ENCODE measurements around the gene IGFL4. TPM values are rescaled to one million over a fixed set of nuclear protein-coding genes. Genes with fewer than 3 reads are reported as not detected.

Gene IGFL4
- total RNA-seq, 1 experiment from 2014 or later = not detected

GRCh38 chr19:46076031-46076880, 35.5 kb upstream of the IGFL4 start:
- DNase-seq (ENCODE audit: low read depth in 1 of 2, low spot score in 2 of 2) = no peak
- H3K27ac ChIP-seq = no peak overlapping the region
- H3K4me3 ChIP-seq = no peak overlapping the region
- no peaks in the 10 kb centered on the region for H3K36me3 ChIP-seq
- peaks cover 25% of the 10 kb centered on the region for H3K4me1 ChIP-seq (replicated peaks)
- peaks cover 21% of the 10 kb centered on the region for H3K27me3 ChIP-seq (replicated peaks)
- H3K9me3 ChIP-seq (replicated peaks) = no peaks in the 10 kb centered on the region

GRCh38 chr19:46073268-46073922, 32.6 kb upstream of the IGFL4 start:
- Histone ChIP-seq H3K4me1 (replicated peaks) (peaks cover 33% of the 10 kb centered on the region), H3K9me3 (replicated peaks) (no peaks in the 10 kb centered on the region), H3K4me3 (no peak overlapping the region), H3K36me3 (no peaks in the 10 kb centered on the region), H3K27ac (no peak overlapping the region), H3K27me3 (replicated peaks) (peaks cover 21% of the 10 kb centered on the region)
- DNase-seq (ENCODE audit: low read depth in 1 of 2, low spot score in 2 of 2) = no peak

GRCh38 chr19:46069806-46070341, 29.1 kb upstream of the IGFL4 start:
- Histone ChIP-seq H3K27ac (peak overlapping the region; percentile 24), H3K9me3 (replicated peaks) (no peaks in the 10 kb centered on the region), H3K36me3 (no peaks in the 10 kb centered on the region), H3K27me3 (replicated peaks) (no peaks in the 10 kb centered on the region), H3K4me1 (replicated peaks) (peaks cover 44% of the 10 kb centered on the region), H3K4me3 (no peak overlapping the region)
- peak; percentile 52 to 77 for DNase-seq (ENCODE audit: low read depth in 1 of 2, low spot score in 2 of 2)

- DNase-seq (ENCODE audit: low read depth in 1 of 2, low spot score in 2 of 2) = peak; percentile 86 to 90
- Histone ChIP-seq H3K4me1 (replicated peaks) (peaks cover 44% of the 10 kb centered on the region), H3K4me3 (no peak overlapping the region), H3K27me3 (replicated peaks) (no peaks in the 10 kb centered on the region; the same call in 1 of the 2 replicates), H3K9me3 (replicated peaks) (no peaks in the 10 kb centered on the region), H3K27ac (peak overlapping the region; percentile 34), H3K36me3 (no peaks in the 10 kb centered on the region)
These were observed 27.8 kb upstream of the IGFL4 start for GRCh38 chr19:46068345-46069258.

- DNase-seq (ENCODE audit: low read depth in 1 of 2, low spot score in 2 of 2) = no peak
- Histone ChIP-seq H3K27me3 (replicated peaks) (no peaks in the 10 kb centered on the region; the same call in 1 of the 2 replicates), H3K4me3 (no peak overlapping the region), H3K4me1 (replicated peaks) (peaks cover 44% of the 10 kb centered on the region), H3K27ac (peak overlapping the region; percentile 34), H3K36me3 (no peaks in the 10 kb centered on the region), H3K9me3 (replicated peaks) (no peaks in the 10 kb centered on the region)
These were observed 26.9 kb upstream of the IGFL4 start for GRCh38 chr19:46067691-46068090.

- Histone ChIP-seq H3K9me3 (replicated peaks) (0 out of 2 replicates have a peak, but pooled peaks cover 2% of the 10 kb centered on the region), H3K4me3 (no peak overlapping the region), H3K27ac (no peak overlapping the region), H3K27me3 (replicated peaks) (peaks cover 6% of the 10 kb centered on the region), H3K36me3 (no peaks in the 10 kb centered on the region), H3K4me1 (replicated peaks) (peaks cover 44% of the 10 kb centered on the region)
- no peak for DNase-seq (ENCODE audit: low read depth in 1 of 2, low spot score in 2 of 2)
These were observed 25.7 kb upstream of the IGFL4 start for GRCh38 chr19:46066471-46066870.

- Histone ChIP-seq H3K27me3 (replicated peaks) (peaks cover 7% of the 10 kb centered on the region), H3K9me3 (replicated peaks) (0 out of 2 replicates have a peak, but pooled peaks cover 2% of the 10 kb centered on the region), H3K36me3 (no peaks in the 10 kb centered on the region), H3K4me1 (replicated peaks) (peaks cover 39% of the 10 kb centered on the region), H3K27ac (no peak overlapping the region), H3K4me3 (no peak overlapping the region)
- DNase-seq (ENCODE audit: low read depth in 1 of 2, low spot score in 2 of 2) = no peak
These were observed 24.8 kb upstream of the IGFL4 start for GRCh38 chr19:46065486-46066071.

GRCh38 chr19:46063201-46063600, 22.4 kb upstream of the IGFL4 start:
- Histone ChIP-seq H3K4me3 (no peak overlapping the region), H3K36me3 (no peaks in the 10 kb centered on the region), H3K4me1 (replicated peaks) (peaks cover 15% of the 10 kb centered on the region), H3K27ac (no peak overlapping the region), H3K27me3 (replicated peaks) (peaks cover 13% of the 10 kb centered on the region), H3K9me3 (replicated peaks) (0 out of 2 replicates have a peak, but pooled peaks cover 2% of the 10 kb centered on the region)
- DNase-seq (ENCODE audit: low read depth in 1 of 2, low spot score in 2 of 2) = no peak

- Histone ChIP-seq H3K27ac (no peak overlapping the region), H3K27me3 (replicated peaks) (peaks cover 13% of the 10 kb centered on the region)
- no peak for DNase-seq (ENCODE audit: low read depth in 1 of 2, low spot score in 2 of 2)
These were observed 19.2 kb upstream of the IGFL4 start for GRCh38 chr19:46060012-46060411.

GRCh38 chr19:46058778-46059177, 18.0 kb upstream of the IGFL4 start:
- H3K27ac ChIP-seq = no peak overlapping the region
- peaks cover 6% of the 10 kb centered on the region for H3K4me1 ChIP-seq (replicated peaks)
- H3K9me3 ChIP-seq (replicated peaks) = 0 out of 2 replicates have a peak, but pooled peaks cover 2% of the 10 kb centered on the region
- peaks cover 19% of the 10 kb centered on the region for H3K27me3 ChIP-seq (replicated peaks)
- no peak overlapping the region for H3K4me3 ChIP-seq
- DNase-seq (ENCODE audit: low read depth in 1 of 2, low spot score in 2 of 2) = no peak
- no peaks in the 10 kb centered on the region for H3K36me3 ChIP-seq

More at GRCh38 chr19:46060012-46060411, 19.2 kb upstream of the IGFL4 start:
- peaks cover 6% of the 10 kb centered on the region for H3K4me1 ChIP-seq (replicated peaks)
- no peak overlapping the region for H3K4me3 ChIP-seq
- 0 out of 2 replicates have a peak, but pooled peaks cover 2% of the 10 kb centered on the region for H3K9me3 ChIP-seq (replicated peaks)
- H3K36me3 ChIP-seq = no peaks in the 10 kb centered on the region

- Histone ChIP-seq H3K4me3 (no peak overlapping the region), H3K27ac (no peak overlapping the region), H3K4me1 (replicated peaks) (peaks cover 6% of the 10 kb centered on the region), H3K9me3 (replicated peaks) (no peaks in the 10 kb centered on the region), H3K27me3 (replicated peaks) (peaks cover 16% of the 10 kb centered on the region), H3K36me3 (no peaks in the 10 kb centered on the region)
- peak in 1 of 2 experiments; percentile 21 for DNase-seq (ENCODE audit: low read depth in 1 of 2, low spot score in 2 of 2)
These were observed 15.7 kb upstream of the IGFL4 start for GRCh38 chr19:46056536-46056935.

GRCh38 chr19:46052896-46053295, 12.1 kb upstream of the IGFL4 start:
- H3K36me3 ChIP-seq = no peaks in the 10 kb centered on the region
- no peak overlapping the region for H3K27ac ChIP-seq
- peaks cover 6% of the 10 kb centered on the region for H3K4me1 ChIP-seq (replicated peaks)
- H3K27me3 ChIP-seq (replicated peaks) = peaks cover 24% of the 10 kb centered on the region
- H3K4me3 ChIP-seq = no peak overlapping the region
- DNase-seq (ENCODE audit: low read depth in 1 of 2, low spot score in 2 of 2) = no peak
- no peaks in the 10 kb centered on the region for H3K9me3 ChIP-seq (replicated peaks)

- H3K9me3 ChIP-seq (replicated peaks) = 0 out of 2 replicates have a peak, but pooled peaks cover under 1% of the 10 kb centered on the region
- no peak overlapping the region for H3K27ac ChIP-seq
- H3K36me3 ChIP-seq = no peaks in the 10 kb centered on the region
- H3K27me3 ChIP-seq (replicated peaks) = peaks cover 46% of the 10 kb centered on the region
- H3K4me3 ChIP-seq = no peak overlapping the region
- H3K4me1 ChIP-seq (replicated peaks) = no peaks in the 10 kb centered on the region
- DNase-seq (ENCODE audit: low read depth in 1 of 2, low spot score in 2 of 2) = no peak
These were observed 8.8 kb upstream of the IGFL4 start for GRCh38 chr19:46049597-46049996.
